ENCODE data around the gene HDAC4.

GRCh38 chr2:239269173-239269885 is 131.5 kb downstream of the HDAC4 start:
- no peak for TF ChIP-seq CTCF (IDR thresholded peaks at IDR 0.05)
- no peak for TF ChIP-seq POLR2A (IDR thresholded peaks at IDR 0.05)
